Retinal pigment epithelial cell (primary cell): ENCODE measurements around the gene RRBP1.

Source experiments
- DNase-seq: peaks from one replicate; pipeline ENCODE4 v3.0.0-alpha.2; 2010; ENCODE audit warnings: low read depth
- H3K4me3 ChIP-seq: 2 replicates; pipeline ENCODE4 v1.5.1; 2011; ENCODE audit warnings: mild to moderate bottlenecking, low read length, control low read depth, moderate library complexity
- TF ChIP-seq, protein P1 (sequence below): conservative IDR thresholded peaks from 2 replicates; pipeline ENCODE4 v1.5.1; 2011; ENCODE audit warnings: low read depth, low read length, control low read depth, inconsistent platforms

The RRBP1 gene

DNA sequence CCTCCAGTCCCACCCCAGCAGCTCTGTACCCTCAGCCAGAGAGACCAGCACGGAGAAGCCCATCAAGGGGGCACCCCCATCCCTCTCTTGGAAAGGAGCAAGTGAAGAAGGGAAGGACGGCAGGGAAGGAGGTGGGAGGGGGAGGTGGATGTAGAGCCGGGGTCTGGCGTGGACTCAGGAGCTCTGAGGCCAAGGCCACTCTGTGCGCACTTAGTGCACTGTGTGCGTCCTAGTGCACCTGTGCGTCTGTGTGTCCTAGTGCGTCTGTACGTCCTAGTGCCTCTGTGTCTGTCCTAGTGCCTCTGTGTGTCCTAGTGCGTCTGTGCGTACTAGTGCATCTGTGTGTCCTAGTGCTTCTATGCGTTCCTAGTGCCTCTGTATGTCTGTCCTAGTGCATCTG, 58.0 kb downstream of the RRBP1 start:
- no peak overlapping the region for H3K4me3 ChIP-seq
- TF ChIP-seq, protein P1, sequence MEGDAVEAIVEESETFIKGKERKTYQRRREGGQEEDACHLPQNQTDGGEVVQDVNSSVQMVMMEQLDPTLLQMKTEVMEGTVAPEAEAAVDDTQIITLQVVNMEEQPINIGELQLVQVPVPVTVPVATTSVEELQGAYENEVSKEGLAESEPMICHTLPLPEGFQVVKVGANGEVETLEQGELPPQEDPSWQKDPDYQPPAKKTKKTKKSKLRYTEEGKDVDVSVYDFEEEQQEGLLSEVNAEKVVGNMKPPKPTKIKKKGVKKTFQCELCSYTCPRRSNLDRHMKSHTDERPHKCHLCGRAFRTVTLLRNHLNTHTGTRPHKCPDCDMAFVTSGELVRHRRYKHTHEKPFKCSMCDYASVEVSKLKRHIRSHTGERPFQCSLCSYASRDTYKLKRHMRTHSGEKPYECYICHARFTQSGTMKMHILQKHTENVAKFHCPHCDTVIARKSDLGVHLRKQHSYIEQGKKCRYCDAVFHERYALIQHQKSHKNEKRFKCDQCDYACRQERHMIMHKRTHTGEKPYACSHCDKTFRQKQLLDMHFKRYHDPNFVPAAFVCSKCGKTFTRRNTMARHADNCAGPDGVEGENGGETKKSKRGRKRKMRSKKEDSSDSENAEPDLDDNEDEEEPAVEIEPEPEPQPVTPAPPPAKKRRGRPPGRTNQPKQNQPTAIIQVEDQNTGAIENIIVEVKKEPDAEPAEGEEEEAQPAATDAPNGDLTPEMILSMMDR: no peak
- DNase-seq: no peak

- H3K4me3 ChIP-seq: no peak overlapping the region
- DNase-seq: no peak
- TF ChIP-seq, protein P1: no peak
Measured at GRCh38 chr20:17622851-17623508, 59.1 kb downstream of the RRBP1 start.

- no peak overlapping the region for H3K4me3 ChIP-seq
- TF ChIP-seq, protein P1: no peak
- no peak for DNase-seq
Measured at GRCh38 chr20:17622086-17622850, 59.8 kb downstream of the RRBP1 start.

- DNase-seq: no peak
- no peak overlapping the region for H3K4me3 ChIP-seq
- TF ChIP-seq, protein P1: no peak
Measured at GRCh38 chr20:17621229-17621968, 60.6 kb downstream of the RRBP1 start.

- TF ChIP-seq, protein P1: no peak
- no peak for DNase-seq
- no peak overlapping the region for H3K4me3 ChIP-seq
Measured at GRCh38 chr20:17620371-17621228, 61.4 kb downstream of the RRBP1 start.

- DNase-seq: no peak
- TF ChIP-seq, protein P1: no peak
- H3K4me3 ChIP-seq: no peak overlapping the region
Measured at GRCh38 chr20:17619351-17620093, 62.5 kb downstream of the RRBP1 start.
